Adrenal gland (tissue), 5 donors: ENCODE results near the gene ACR.

Experiments used
- POLR2A ChIP-seq, 2 donors: fragments of 450-650 bp; IDR thresholded peaks; one replicate each; pipeline ENCODE4 v1.6.1; 2017; ENCODE audit warnings: antibody characterized with exemption in 2 of 2, mild to moderate bottlenecking in 2 of 2, moderate library complexity in 1 of 2
- TF ChIP-seq, protein P1 (sequence below), 6 experiments: fragments of 450-650 bp in 4 of 6; fragments of 200-600 bp in 2 of 6; sonication (generic) in 1 of 6; IDR thresholded peaks; 1 replicate in 5 of 6; 2 replicates in 1 of 6; pipeline versions ENCODE4 v1.5.1 to v1.8.0; 2016 to 2021; ENCODE audit warnings: antibody characterized with exemption in 6 of 6, mild to moderate bottlenecking in 2 of 6, moderate library complexity in 1 of 6
- donor health status: DM: no; HTN: no; CAD: no.

DNA sequence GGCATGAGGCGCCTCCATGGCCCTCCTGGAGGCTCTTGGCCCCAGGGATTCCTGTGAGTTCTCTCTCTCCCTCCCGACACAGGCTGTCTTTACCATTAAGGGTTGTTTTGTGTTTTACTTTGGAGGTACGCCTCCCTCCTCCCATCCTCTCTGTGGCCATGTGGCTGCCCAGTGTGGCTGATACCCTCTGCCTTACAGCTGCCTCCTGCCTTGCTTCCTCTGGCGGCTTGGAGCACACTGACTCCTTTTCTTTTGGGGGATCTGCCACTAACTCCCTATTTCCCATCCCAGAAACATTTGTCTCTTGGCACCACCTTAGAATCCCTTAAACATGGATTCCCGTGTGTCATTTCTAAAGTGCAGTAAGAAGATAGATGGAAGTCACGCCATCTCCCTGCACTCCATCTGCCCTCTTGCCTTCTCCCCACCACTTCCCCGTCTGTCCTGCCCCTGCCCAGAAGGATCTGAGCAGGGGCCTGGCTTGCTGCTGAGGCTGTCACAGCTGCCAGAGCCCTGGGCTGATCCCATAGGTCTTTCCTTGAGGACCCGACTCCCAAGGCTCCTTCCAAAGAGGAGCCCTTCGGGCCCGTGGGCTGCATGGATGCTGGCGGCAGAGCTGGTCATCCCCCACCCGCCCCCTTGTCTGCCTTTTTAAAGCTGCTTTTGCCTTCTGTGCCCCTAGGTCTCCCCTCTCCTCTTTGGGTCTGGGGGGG is 15.1 kb upstream of the ACR start:
- TF ChIP-seq, protein P1, sequence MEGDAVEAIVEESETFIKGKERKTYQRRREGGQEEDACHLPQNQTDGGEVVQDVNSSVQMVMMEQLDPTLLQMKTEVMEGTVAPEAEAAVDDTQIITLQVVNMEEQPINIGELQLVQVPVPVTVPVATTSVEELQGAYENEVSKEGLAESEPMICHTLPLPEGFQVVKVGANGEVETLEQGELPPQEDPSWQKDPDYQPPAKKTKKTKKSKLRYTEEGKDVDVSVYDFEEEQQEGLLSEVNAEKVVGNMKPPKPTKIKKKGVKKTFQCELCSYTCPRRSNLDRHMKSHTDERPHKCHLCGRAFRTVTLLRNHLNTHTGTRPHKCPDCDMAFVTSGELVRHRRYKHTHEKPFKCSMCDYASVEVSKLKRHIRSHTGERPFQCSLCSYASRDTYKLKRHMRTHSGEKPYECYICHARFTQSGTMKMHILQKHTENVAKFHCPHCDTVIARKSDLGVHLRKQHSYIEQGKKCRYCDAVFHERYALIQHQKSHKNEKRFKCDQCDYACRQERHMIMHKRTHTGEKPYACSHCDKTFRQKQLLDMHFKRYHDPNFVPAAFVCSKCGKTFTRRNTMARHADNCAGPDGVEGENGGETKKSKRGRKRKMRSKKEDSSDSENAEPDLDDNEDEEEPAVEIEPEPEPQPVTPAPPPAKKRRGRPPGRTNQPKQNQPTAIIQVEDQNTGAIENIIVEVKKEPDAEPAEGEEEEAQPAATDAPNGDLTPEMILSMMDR (IDR thresholded peaks at IDR 0.05): no peak
- no peak for TF ChIP-seq POLR2A (IDR thresholded peaks at IDR 0.05)
